Breast epithelium (tissue), 3 donors: ENCODE measurements around the gene SHISAL2B.

Experiments
- CTCF ChIP-seq, 3 donors: fragments of 450-650 bp; IDR thresholded peaks; one replicate each; pipeline ENCODE4 v1.5.1; 2016 to 2017; ENCODE audit warnings: antibody characterized with exemption in 3 of 3, mild to moderate bottlenecking in 3 of 3, moderate library complexity in 3 of 3
- POLR2A ChIP-seq: fragments of 450-650 bp; IDR thresholded peaks from one replicate; pipeline ENCODE4 v1.6.1; 2016; ENCODE audit warnings: antibody characterized with exemption, mild to moderate bottlenecking, moderate library complexity
- POLR2AphosphoS5 ChIP-seq, 3 donors: sonication (generic); formaldehyde crosslinking; IDR thresholded peaks; one replicate each; pipeline ENCODE4 v1.6.1; 2017; ENCODE audit warnings: antibody characterized with exemption in 3 of 3

GRCh38 chr5:64688391-64688790 is 1.9 kb upstream of the SHISAL2B start:
- no peak for TF ChIP-seq CTCF (IDR thresholded peaks at IDR 0.05)
- TF ChIP-seq POLR2A, result no peak
- no peak for TF ChIP-seq POLR2AphosphoS5 (IDR thresholded peaks at IDR 0.05)
